WTC11 (cell line): ENCODE measurements around the gene FAM199X. TPM values are rescaled to one million over a fixed set of nuclear protein-coding genes. Genes with fewer than 3 reads are reported as not detected.

Experiments
- ATAC-seq: fragments of 200-7000 bp; cut with Tn5 transposase; 2 replicates; pipeline ENCODE4 v1.10.0; 2021; ENCODE audit warnings: mild to moderate bottlenecking, moderate library complexity
- CTCF ChIA-PET: fragments of 300-600 bp; sonication (Branson Sonifier 250); formaldehyde crosslinking; loops from one replicate; lab custom pipeline; 2021; ENCODE audit warnings: antibody characterized with exemption; lab: Charles Lee
- POLR2A ChIA-PET: fragments of 350-600 bp; sonication (Branson Sonifier 250); formaldehyde crosslinking; loops from one replicate; lab custom pipeline; 2021; ENCODE audit warnings: antibody characterized with exemption; lab: Charles Lee
- DNase-seq: peaks from one replicate; pipeline ENCODE4 v3.0.0; 2021; ENCODE audit warnings: low spot score
- H3K27ac Mint-ChIP-seq: 2 replicates; pipeline ENCODE4 v1.8.0; 2021; ENCODE audit warnings: mixed read lengths
- H3K27me3 Mint-ChIP-seq: 2 replicates; pipeline ENCODE4 v1.8.0; 2021; ENCODE audit warnings: low read depth, mild to moderate bottlenecking, moderate library complexity, mixed read lengths
- H3K36me3 Mint-ChIP-seq: 2 replicates; pipeline ENCODE4 v1.8.0; 2021; ENCODE audit warnings: mixed read lengths
- H3K4me1 Mint-ChIP-seq: 2 replicates; pipeline ENCODE4 v1.8.0; 2022; ENCODE audit warnings: mixed read lengths
- H3K4me3 Mint-ChIP-seq: 2 replicates; pipeline ENCODE4 v1.8.0; 2021; ENCODE audit warnings: mild to moderate bottlenecking, moderate library complexity, mixed read lengths
- H3K9me3 Mint-ChIP-seq: 2 replicates; pipeline ENCODE4 v1.8.0; 2021; ENCODE audit warnings: mixed read lengths
- AR ChIP-seq: fragments of 250-450 bp; sonication (Bioruptor Pico); IDR thresholded peaks from 2 replicates; pipeline ENCODE4 v1.9.0; 2021; ENCODE audit warnings: mild to moderate bottlenecking
- CTCF ChIP-seq: fragments of 200-600 bp; IDR thresholded peaks from 2 replicates; pipeline ENCODE4 v1.8.0; 2022; ENCODE audit warnings: antibody characterized with exemption
- E2F4 ChIP-seq: sonication (generic); formaldehyde crosslinking; IDR thresholded peaks from 2 replicates; pipeline ENCODE4 v1.8.1; 2022; ENCODE audit warnings: low read depth, mild to moderate bottlenecking, moderate library complexity, missing genetic modification reagents, borderline replicate concordance
- E2F5 ChIP-seq: sonication (generic); formaldehyde crosslinking; IDR thresholded peaks from 2 replicates; pipeline ENCODE4 v1.8.1; 2022; ENCODE audit warnings: mild to moderate bottlenecking, moderate library complexity, missing genetic modification reagents
- ELF4 ChIP-seq: sonication (generic); formaldehyde crosslinking; IDR thresholded peaks from 2 replicates; pipeline ENCODE4 v1.8.1; 2022; ENCODE audit warnings: low read depth, mild to moderate bottlenecking, moderate library complexity, missing genetic modification reagents
- FOXJ3 ChIP-seq: sonication (generic); formaldehyde crosslinking; IDR thresholded peaks from 2 replicates; pipeline ENCODE4 v1.9.0; 2021; ENCODE audit warnings: missing genetic modification reagents, mild to moderate bottlenecking, borderline replicate concordance
- GABPB1 ChIP-seq: sonication (generic); formaldehyde crosslinking; IDR thresholded peaks from 2 replicates; pipeline ENCODE4 v1.8.1; 2023; ENCODE audit warnings: mild to moderate bottlenecking, missing genetic modification reagents
- IRF1 ChIP-seq: sonication (generic); formaldehyde crosslinking; IDR thresholded peaks from 2 replicates; pipeline ENCODE4 v1.8.0; 2023; ENCODE audit warnings: missing genetic modification reagents
- NFATC4 ChIP-seq: fragments of 250-450 bp; sonication (Bioruptor Pico); IDR thresholded peaks from 2 replicates; pipeline ENCODE4 v1.9.0; 2021; ENCODE audit warnings: mild to moderate bottlenecking
- NFYB ChIP-seq: sonication (generic); formaldehyde crosslinking; conservative IDR thresholded peaks from 2 replicates; pipeline ENCODE4 v1.8.0; 2022; ENCODE audit warnings: low read depth, missing genetic modification reagents
- SMAD4 ChIP-seq: sonication (generic); formaldehyde crosslinking; IDR thresholded peaks from 2 replicates; pipeline ENCODE4 v1.8.0; 2022; ENCODE audit warnings: mild to moderate bottlenecking, missing genetic modification reagents
- TP53 ChIP-seq: sonication (generic); formaldehyde crosslinking; IDR thresholded peaks from 2 replicates; pipeline ENCODE4 v1.8.1; 2023; ENCODE audit warnings: mild to moderate bottlenecking, missing genetic modification reagents
- ZNF232 ChIP-seq: sonication (generic); formaldehyde crosslinking; IDR thresholded peaks from 2 replicates; pipeline ENCODE4 v1.8.0; 2022; ENCODE audit warnings: mild to moderate bottlenecking, missing genetic modification reagents
- ZNF263 ChIP-seq: sonication (generic); formaldehyde crosslinking; IDR thresholded peaks from 2 replicates; pipeline ENCODE4 v1.8.1; 2022; ENCODE audit warnings: low read depth, mild to moderate bottlenecking, moderate library complexity, missing genetic modification reagents
- ZNF425 ChIP-seq: fragments of 250-450 bp; sonication (Bioruptor Pico); conservative IDR thresholded peaks from 2 replicates; pipeline ENCODE4 v1.9.0; 2021; ENCODE audit warnings: mild to moderate bottlenecking
- ZNF532 ChIP-seq: fragments of 250-450 bp; sonication (Bioruptor Pico); IDR thresholded peaks from 2 replicates; pipeline ENCODE4 v1.9.0; 2021; ENCODE audit warnings: mild to moderate bottlenecking, borderline replicate concordance
- total RNA-seq: library from RNA; stranded (reverse); gene quantifications from 3 replicates; pipeline ENCODE4 v1.2.3, GENCODE V29; 2021

The FAM199X gene
- total RNA-seq, 1 experiment from 2014 or later, result 14.5 TPM

- CTCF ChIA-PET, result no interaction called here
- no peaks in the 10 kb centered on the region for H3K9me3 Mint-ChIP-seq
- no peak for DNase-seq
- POLR2A ChIA-PET, result no interaction called here
- no peaks in the 10 kb centered on the region for H3K4me1 Mint-ChIP-seq
- no peak for TF ChIP-seq ZNF532 (CRISPR knock-in tag)
- TF ChIP-seq IRF1 (CRISPR knock-in tag), result no peak
- no peak overlapping the region for H3K4me3 Mint-ChIP-seq
- no peaks in the 10 kb centered on the region; the same call in 1 of the 2 replicates for H3K27me3 Mint-ChIP-seq
- no peaks in the 10 kb centered on the region for H3K36me3 Mint-ChIP-seq
- ATAC-seq, result no peak
- no peak overlapping the region for H3K27ac Mint-ChIP-seq
Observed at GRCh38 chrX:104130808-104131207, 35.4 kb upstream of the FAM199X start.

GRCh38 chrX:104134583-104135261 is 31.5 kb upstream of the FAM199X start:
- no peak overlapping the region for H3K4me3 Mint-ChIP-seq
- POLR2A ChIA-PET, result no interaction called here
- H3K9me3 Mint-ChIP-seq, result no peaks in the 10 kb centered on the region; the same call in 1 of the 2 replicates
- H3K27ac Mint-ChIP-seq, result no peak overlapping the region
- no peaks in the 10 kb centered on the region; the same call in 1 of the 2 replicates for H3K27me3 Mint-ChIP-seq
- DNase-seq (no peak), ATAC-seq (no peak)
- TF ChIP-seq ZNF232 (CRISPR knock-in tag) (no peak), TP53 (no peak), ZNF263 (CRISPR knock-in tag) (no peak), NFATC4 (CRISPR knock-in tag) (no peak), NFYB (no peak), GABPB1 (no peak), SMAD4 (CRISPR knock-in tag) (no peak), FOXJ3 (CRISPR knock-in tag) (no peak), E2F4 (CRISPR knock-in tag) (no peak)
- no peaks in the 10 kb centered on the region for H3K36me3 Mint-ChIP-seq
- no peaks in the 10 kb centered on the region for H3K4me1 Mint-ChIP-seq
- CTCF ChIA-PET, result no interaction called here

- H3K36me3 Mint-ChIP-seq, result no peaks in the 10 kb centered on the region
- H3K27me3 Mint-ChIP-seq, result no peaks in the 10 kb centered on the region; the same call in 1 of the 2 replicates
- POLR2A ChIA-PET, result no interaction called here
- CTCF ChIA-PET, result interaction anchor here (1.1 to 1.6 kb wide), 4 partner anchors 10 to 291 kb away, joined by 3 to 6 read pairs (median 5); no protein-coding TSS in a partner anchor
- H3K9me3 Mint-ChIP-seq, result no peaks in the 10 kb centered on the region; the same call in 1 of the 2 replicates
- no peak overlapping the region for H3K4me3 Mint-ChIP-seq
- ATAC-seq (no peak), DNase-seq (no peak)
- no peak overlapping the region for H3K27ac Mint-ChIP-seq
- H3K4me1 Mint-ChIP-seq, result no peaks in the 10 kb centered on the region
- TF ChIP-seq ELF4 (CRISPR knock-in tag) (no peak), AR (no peak), CTCF (no peak), ZNF425 (CRISPR knock-in tag) (no peak), E2F5 (CRISPR knock-in tag) (no peak)
Observed at GRCh38 chrX:104135677-104136076, 30.6 kb upstream of the FAM199X start.
